ENCODE measurements around the gene PPM1E. TPM values are rescaled to one million over a fixed set of nuclear protein-coding genes. Genes with fewer than 3 reads are reported as not detected.

Gene PPM1E
- polyA plus RNA-seq, 1 experiment: 0.02 TPM

- H3K4me3 ChIP-seq (ENCODE audit: low read depth, low read length): no peak overlapping the region
- CTCF ChIA-PET: interaction anchor here (0.6 kb wide), 1 partner anchor 26 kb away, joined by 3 read pairs; no protein-coding TSS in a partner anchor
- POLR2A ChIA-PET: no interaction called here
- DNase-seq (ENCODE audit: low read depth): no peak
- no peaks in the 10 kb centered on the region for H3K27me3 ChIP-seq (ENCODE audit: control insufficient read depth, insufficient read depth, low read length)
- no peak for TF ChIP-seq CTCF (IDR thresholded peaks at IDR 0.05; ENCODE audit: insufficient read depth, low read depth, low read length)
- H3K36me3 ChIP-seq (ENCODE audit: control insufficient read depth, insufficient read depth, low read length): no peaks in the 10 kb centered on the region
Measured at GRCh38 chr17:58899191-58899590, 143.5 kb downstream of the PPM1E start.

- ChIA-PET CTCF (no interaction called here), POLR2A (no interaction called here)
- H3K36me3 ChIP-seq (ENCODE audit: control insufficient read depth, insufficient read depth, low read length): no peaks in the 10 kb centered on the region
- no peak for DNase-seq (ENCODE audit: low read depth)
- no peaks in the 10 kb centered on the region for H3K27me3 ChIP-seq (ENCODE audit: control insufficient read depth, insufficient read depth, low read length)
- TF ChIP-seq CTCF (IDR thresholded peaks at IDR 0.05; ENCODE audit: insufficient read depth, low read depth, low read length): no peak
- no peak overlapping the region for H3K4me3 ChIP-seq (ENCODE audit: low read depth, low read length)
Measured at GRCh38 chr17:58902322-58902721, 146.7 kb downstream of the PPM1E start.

- H3K27me3 ChIP-seq (ENCODE audit: control insufficient read depth, insufficient read depth, low read length): no peaks in the 10 kb centered on the region
- CTCF ChIA-PET: no interaction called here
- no peak for DNase-seq (ENCODE audit: low read depth)
- H3K4me3 ChIP-seq (ENCODE audit: low read depth, low read length): no peak overlapping the region
- H3K36me3 ChIP-seq (ENCODE audit: control insufficient read depth, insufficient read depth, low read length): no peaks in the 10 kb centered on the region
- POLR2A ChIA-PET: no interaction called here
- TF ChIP-seq CTCF (IDR thresholded peaks at IDR 0.05; ENCODE audit: insufficient read depth, low read depth, low read length): no peak
Measured at GRCh38 chr17:58911741-58912343, 156.2 kb downstream of the PPM1E start.

- DNase-seq (ENCODE audit: low read depth): no peak
- H3K27me3 ChIP-seq (ENCODE audit: control insufficient read depth, insufficient read depth, low read length): no peaks in the 10 kb centered on the region
- POLR2A ChIA-PET: no interaction called here
- CTCF ChIA-PET: interaction anchor here (1.0 kb wide), 1 partner anchor 17 kb away, joined by 4 read pairs; no protein-coding TSS in a partner anchor
- no peaks in the 10 kb centered on the region for H3K36me3 ChIP-seq (ENCODE audit: control insufficient read depth, insufficient read depth, low read length)
- no peak for TF ChIP-seq CTCF (IDR thresholded peaks at IDR 0.05; ENCODE audit: insufficient read depth, low read depth, low read length)
- no peak overlapping the region for H3K4me3 ChIP-seq (ENCODE audit: low read depth, low read length)
Measured at GRCh38 chr17:58913552-58913951, 157.9 kb downstream of the PPM1E start.

GRCh38 chr17:58913971-58914769 is 158.5 kb downstream of the PPM1E start:
- DNase-seq (ENCODE audit: low read depth): no peak
- ChIA-PET CTCF (no interaction called here), POLR2A (no interaction called here)

More at GRCh38 chr17:58913971-58914769, 158.5 kb downstream of the PPM1E start:
- TF ChIP-seq CTCF (IDR thresholded peaks at IDR 0.05; ENCODE audit: insufficient read depth, low read depth, low read length): no peak
- no peaks in the 10 kb centered on the region for H3K36me3 ChIP-seq (ENCODE audit: control insufficient read depth, insufficient read depth, low read length)
- H3K27me3 ChIP-seq (ENCODE audit: control insufficient read depth, insufficient read depth, low read length): no peaks in the 10 kb centered on the region
- H3K4me3 ChIP-seq (ENCODE audit: low read depth, low read length): no peak overlapping the region
